Adrenal gland (tissue), 5 donors: Measurements from ENCODE around the gene PRSS50.

Source experiments
- POLR2A ChIP-seq, 2 donors: fragments of 450-650 bp; IDR thresholded peaks; one replicate each; pipeline ENCODE4 v1.6.1; 2017; ENCODE audit warnings: antibody characterized with exemption in 2 of 2, mild to moderate bottlenecking in 2 of 2, moderate library complexity in 1 of 2
- TF ChIP-seq, protein P1 (sequence below), 6 experiments: fragments of 450-650 bp in 4 of 6; fragments of 200-600 bp in 2 of 6; sonication (generic) in 1 of 6; IDR thresholded peaks; 1 replicate in 5 of 6; 2 replicates in 1 of 6; pipeline versions ENCODE4 v1.5.1 to v1.8.0; 2016 to 2021; ENCODE audit warnings: antibody characterized with exemption in 6 of 6, mild to moderate bottlenecking in 2 of 6, moderate library complexity in 1 of 6
- donor health status: DM: no; HTN: no; CAD: no.

DNA sequence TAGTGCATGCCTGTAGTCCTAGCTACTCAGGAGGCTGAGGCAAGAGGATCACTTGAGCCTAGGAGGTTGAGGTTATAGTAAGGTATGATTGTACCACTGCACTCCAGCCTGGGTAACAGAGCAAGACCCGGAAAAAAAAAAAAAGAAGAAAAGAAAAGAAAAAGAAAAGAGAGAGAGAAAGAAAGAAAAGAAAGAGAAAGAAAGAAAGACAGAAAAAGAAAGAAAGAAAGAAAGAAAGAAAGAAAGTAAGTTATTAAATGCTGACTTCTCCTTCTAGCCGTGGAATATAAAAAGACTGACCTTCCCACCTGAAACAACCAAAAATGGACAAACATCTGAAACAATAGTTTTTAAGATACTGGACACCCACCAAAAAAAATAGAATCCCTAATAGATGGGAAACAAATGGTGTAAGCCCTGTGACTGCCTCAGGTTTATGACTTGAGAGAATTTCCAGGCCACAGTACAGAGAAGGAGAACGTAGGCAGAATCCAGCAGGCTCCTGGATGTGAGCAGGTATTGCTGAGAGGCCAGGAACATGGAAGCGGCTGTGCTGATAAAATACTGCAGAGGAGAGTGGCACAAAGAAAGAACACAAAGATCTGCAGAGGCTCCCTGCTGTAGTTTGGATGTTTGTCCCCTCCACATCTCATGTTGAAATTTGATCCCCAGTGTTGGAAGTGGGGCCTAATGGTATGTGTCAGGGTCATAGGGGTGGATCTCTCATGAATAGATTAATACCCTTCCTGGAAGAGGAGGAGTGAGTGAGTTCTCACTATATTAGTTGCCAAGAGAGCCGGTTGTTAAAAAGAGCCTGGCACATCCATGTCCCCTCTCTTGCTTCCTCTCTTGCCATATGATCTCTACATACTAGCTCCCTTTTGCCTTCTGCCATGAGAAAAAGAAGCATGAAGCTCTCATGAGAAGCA lies 41.8 kb upstream of the PRSS50 start:
- TF ChIP-seq, protein P1, sequence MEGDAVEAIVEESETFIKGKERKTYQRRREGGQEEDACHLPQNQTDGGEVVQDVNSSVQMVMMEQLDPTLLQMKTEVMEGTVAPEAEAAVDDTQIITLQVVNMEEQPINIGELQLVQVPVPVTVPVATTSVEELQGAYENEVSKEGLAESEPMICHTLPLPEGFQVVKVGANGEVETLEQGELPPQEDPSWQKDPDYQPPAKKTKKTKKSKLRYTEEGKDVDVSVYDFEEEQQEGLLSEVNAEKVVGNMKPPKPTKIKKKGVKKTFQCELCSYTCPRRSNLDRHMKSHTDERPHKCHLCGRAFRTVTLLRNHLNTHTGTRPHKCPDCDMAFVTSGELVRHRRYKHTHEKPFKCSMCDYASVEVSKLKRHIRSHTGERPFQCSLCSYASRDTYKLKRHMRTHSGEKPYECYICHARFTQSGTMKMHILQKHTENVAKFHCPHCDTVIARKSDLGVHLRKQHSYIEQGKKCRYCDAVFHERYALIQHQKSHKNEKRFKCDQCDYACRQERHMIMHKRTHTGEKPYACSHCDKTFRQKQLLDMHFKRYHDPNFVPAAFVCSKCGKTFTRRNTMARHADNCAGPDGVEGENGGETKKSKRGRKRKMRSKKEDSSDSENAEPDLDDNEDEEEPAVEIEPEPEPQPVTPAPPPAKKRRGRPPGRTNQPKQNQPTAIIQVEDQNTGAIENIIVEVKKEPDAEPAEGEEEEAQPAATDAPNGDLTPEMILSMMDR (IDR thresholded peaks at IDR 0.05) = no peak
- TF ChIP-seq POLR2A (IDR thresholded peaks at IDR 0.05) = no peak
